CD4-positive, alpha-beta T cell treated with Interleukin-12 subunit alpha and Interleukin-12 subunit beta, for 1 hour (primary cell): ENCODE measurements around the gene MCUR1.
"Not testable (repeated sequence)": the region's sequence is repeated elsewhere in the genome, so short reads cannot be mapped to it uniquely, and the experiment has no call there.

Experiments
- DNase-seq: peaks from one replicate; pipeline ENCODE4 v3.0.0-alpha.2; 2020

The MCUR1 gene

DNA sequence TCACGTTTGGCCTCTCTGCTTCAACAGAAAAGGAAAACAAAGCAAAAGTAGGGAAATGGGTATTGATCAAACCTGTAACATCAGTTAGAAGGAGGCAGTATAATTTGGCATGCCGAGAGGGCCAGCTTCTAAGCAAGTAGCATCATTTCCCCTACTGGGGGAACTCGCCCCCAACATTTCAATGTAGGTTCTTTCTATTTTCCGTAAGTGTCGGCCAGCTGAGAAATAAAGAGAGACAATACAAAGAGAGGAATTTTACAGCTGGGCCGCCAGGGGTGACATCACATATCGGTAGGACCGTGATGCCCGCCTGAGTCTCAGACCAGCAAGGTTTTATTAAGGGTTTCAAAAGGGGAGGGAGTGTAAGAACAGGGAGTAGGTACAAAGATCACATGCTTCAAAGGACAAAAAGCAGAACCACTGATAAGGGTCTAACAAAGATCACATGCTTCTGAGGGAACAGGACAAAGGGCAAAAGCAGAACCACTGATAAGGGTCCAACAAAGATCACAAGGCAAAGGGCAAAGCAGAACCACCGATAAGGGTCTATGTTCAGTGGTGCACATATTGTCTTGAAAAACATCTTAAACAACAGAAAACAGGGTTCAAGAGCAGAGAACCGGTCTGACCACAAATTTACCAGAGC is 14.4 kb upstream of the MCUR1 start:
- not testable (repeated sequence) for DNase-seq

GRCh38 chr6:13827032-13827431 is 12.7 kb upstream of the MCUR1 start:
- DNase-seq, result no peak

DNA sequence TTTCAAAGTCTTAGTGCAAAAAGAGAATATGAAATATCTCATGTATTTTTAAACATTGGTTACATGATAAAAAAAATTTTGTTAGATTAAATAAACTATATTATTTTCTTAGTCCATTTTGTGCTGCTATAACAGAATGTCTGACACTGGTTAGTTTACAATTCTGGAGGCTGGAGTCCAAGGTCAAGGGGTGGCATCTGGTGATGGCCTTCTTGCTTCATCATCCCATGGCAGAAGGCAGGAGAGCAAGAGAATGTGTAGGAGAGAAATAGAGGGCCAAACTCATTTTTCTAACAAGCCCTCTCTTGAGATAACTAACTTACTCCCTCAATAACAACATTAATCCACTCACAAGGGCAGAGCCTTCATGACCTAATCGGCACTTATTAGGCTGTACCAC is 11.5 kb upstream of the MCUR1 start:
- no peak for DNase-seq

GRCh38 chr6:13818341-13818740 is 4.0 kb upstream of the MCUR1 start:
- DNase-seq, result no peak

DNA sequence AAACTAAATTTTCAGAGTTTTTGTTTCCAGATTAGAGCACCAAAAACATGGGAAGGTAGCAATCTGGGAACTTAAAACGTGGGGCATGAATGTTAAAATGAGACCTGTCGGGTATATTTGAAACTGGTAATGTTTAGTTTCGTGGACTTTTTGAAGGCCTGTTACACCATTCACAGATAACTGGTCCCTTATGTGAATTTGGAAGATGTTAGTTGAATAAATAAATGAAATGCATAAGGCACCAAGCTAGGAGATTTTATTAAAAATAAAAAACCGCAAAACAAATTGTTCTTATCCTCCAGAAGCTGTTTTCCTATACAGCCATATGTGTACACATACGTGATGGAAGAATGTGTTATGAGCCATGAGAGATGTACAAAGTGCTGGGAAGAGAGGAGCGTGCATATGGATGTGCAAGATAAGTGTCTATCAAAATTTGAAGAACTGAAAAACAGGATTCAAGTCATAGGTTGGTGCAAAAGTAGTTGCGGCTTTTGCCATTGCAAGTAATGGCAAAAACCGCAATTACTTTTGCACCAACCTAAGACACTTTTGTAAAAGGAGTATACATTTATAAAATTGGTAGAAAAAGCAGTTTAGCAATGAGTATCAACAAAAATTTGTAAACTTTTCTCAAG is 700 bp upstream of the MCUR1 start:
- no peak for DNase-seq

GRCh38 chr6:13813621-13814175 is 659 bp downstream of the MCUR1 start:
- DNase-seq, result peak; percentile 18

DNA sequence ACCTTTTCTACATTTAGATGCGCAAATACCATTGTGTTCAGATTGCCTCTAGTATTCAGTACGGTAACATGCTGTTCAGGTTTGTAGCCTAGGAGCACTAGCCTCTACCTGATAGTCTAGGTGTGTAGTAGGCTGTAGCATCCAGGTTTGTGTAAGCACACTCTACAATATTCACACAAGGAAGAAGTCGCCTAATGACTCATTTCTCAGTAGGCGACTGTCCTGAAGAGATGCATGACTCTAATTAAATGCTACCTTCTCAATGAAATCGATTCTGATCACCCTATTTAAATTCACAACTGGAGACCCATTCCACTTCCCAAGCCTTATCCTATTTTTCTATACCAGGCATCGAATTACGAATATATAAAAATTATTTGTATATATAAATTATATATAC is 1.3 kb downstream of the MCUR1 start:
- no peak for DNase-seq

- no peak for DNase-seq
Measured at GRCh38 chr6:13812359-13812642, 2.1 kb downstream of the MCUR1 start.

GRCh38 chr6:13811627-13812358 is 2.6 kb downstream of the MCUR1 start:
- DNase-seq, result no peak

- DNase-seq, result no peak
Measured at GRCh38 chr6:13810688-13811446, 3.5 kb downstream of the MCUR1 start.

- DNase-seq, result no peak
Measured at GRCh38 chr6:13808801-13809200, 5.6 kb downstream of the MCUR1 start.

DNA sequence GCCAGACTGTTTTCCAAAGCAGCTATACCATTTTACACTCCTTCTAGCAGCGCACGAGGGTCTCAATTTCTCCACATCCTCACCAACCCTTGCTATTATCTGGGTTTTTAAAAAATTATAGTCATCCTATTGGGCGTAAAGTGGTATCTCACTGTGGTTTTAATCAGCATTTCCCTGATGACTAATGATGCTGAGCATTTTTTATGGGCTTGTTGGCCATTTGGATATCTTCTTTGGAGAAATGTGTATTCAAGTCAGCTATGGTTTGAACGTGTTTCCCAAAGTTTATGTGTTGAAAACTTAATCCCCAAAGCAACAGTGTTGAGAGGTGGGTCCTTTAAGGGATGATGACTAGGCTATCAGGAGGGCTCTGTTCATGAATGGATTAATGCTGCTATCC is 6.7 kb downstream of the MCUR1 start:
- no peak for DNase-seq

GRCh38 chr6:13803581-13803980 is 10.8 kb downstream of the MCUR1 start:
- no peak for DNase-seq

DNA sequence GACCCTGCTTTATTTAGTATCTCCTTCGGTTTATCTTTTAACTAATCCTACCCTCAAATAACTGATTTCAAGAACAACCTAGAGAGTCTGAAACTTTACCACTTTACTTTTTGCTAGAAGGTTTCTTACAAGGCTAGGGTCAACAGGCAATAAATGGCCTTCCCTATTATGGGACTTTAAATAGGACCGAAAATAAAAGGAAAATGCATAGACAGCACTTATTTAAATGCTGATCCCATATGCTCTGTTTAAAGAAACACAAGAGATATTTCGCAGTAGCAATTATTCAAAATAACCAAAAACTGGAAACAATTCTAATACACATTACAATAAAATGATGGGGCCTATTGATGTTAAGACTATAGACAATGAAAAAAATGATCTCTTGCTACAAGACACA is 13.7 kb downstream of the MCUR1 start:
- no peak for DNase-seq

DNA sequence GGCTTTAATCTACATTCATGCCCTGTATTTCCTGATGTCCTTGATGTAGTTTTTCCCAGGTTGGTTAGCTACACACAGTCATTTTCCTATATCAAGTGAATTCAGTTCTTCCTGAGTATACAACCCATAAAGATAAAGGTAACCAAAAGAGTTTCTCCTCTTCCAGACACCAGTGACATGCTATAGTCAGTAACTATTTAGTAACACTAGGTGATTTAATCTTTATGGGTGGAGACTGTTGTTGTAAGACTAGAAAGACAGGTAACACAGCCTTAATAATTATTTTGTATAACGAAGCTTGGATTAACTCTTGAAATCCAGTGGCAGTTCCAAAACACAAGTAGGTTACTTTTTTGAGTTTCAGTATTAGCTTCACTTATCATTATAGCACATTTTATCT is 17.6 kb downstream of the MCUR1 start:
- DNase-seq, result no peak

DNA sequence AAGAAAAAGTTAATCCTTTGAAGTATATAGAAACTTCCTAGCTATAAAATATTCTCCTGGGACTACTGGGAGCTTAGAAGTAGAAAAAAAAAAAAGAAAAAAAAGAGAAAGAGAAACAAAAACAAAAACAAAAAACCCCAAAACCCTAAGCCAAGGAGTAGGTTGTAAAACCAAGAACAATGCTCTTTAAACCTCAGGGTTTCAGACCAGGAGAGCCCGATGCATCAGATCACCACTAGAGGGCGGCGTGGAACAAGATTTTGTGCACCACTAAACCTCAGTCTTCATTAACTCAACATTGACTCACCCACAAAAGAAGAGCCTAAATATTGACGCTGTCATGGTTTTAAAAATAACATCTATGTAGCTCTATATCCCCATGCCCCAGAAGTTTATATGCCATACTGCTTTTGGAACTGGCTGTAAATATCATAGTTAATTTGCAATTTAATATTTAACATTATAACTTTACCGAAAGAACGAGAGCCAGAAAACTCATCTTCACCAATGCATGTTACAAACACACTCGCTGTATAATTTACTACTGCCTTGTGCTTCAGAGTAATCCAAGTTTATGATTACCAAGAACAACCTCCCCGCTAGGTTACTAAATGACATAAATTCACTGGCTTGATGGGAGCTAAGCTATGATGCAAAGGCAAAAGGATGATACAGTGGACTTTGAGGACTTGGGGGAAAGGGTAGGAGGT is 19.2 kb downstream of the MCUR1 start:
- DNase-seq, result peak; percentile 84

GRCh38 chr6:13794184-13794583 is 20.2 kb downstream of the MCUR1 start:
- no peak for DNase-seq

- no peak for DNase-seq
Measured at GRCh38 chr6:13789746-13790145, 24.6 kb downstream of the MCUR1 start.

DNA sequence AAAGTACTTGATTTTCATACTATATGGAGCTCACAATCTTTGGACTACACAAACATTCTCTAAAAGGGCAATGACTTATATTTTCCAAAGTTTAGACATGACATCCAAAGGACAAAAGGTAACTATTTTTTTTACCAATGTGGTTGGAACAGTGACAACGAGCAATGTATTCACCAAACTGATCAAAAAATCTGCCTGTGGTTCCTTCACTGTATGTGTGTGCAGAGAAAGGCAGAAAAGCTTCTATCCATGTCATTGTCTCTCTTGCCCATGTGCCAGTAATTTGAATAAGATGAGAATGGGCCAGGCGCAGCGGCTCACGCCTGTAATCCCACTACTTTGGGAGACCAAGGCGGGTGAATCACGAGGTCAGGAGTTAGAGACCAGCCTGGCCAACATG is 25.5 kb downstream of the MCUR1 start:
- no peak for DNase-seq

GRCh38 chr6:13787137-13787536 is 27.2 kb downstream of the MCUR1 start:
- no peak for DNase-seq

DNA sequence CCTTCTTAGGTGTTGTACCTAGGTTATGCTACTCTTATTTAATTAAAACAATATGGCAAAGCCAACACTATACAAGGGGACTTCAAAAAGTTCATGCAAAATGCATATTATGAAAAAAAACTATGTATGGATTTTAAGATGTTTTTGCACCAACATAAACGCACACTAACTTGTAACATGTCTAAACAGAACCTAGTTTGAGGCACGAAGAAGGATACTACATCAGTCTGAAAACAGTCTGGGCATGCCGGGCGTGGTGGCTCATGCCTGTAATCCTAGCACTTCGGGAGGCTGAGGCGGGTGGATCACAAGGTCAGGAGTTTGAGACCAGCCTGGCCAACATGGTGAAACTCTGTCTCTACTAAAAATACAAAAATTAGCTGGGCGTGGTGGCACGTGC is 34.2 kb downstream of the MCUR1 start:
- DNase-seq, result not testable (repeated sequence)

DNA sequence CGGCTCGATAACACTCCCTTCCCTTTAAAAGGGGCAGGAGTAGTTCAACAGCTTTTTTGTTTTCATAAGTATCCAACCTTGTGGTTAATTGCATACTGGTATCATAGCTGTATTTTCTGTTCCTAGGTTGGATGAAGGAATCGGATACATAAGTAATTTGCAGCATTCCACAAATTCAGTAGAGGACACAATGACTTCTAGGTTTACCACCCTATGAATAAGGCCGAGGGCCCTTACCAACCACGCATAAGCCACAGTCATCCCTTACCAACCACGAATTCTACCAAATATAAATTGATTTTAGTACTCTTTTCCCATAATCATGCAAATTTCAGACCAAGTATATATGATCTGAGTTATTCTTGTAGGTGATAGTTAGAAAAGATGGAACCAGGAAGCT is 36.3 kb downstream of the MCUR1 start:
- no peak for DNase-seq

- DNase-seq, result no peak
Measured at GRCh38 chr6:13776602-13777001, 37.8 kb downstream of the MCUR1 start.
